HG03439 (cell line): Measurements from ENCODE around the gene DQX1.

ENCODE experiments used
- ATAC-seq: cut with Tn5 transposase; IDR thresholded peaks from one replicate; pipeline ENCODE4 v1.9.1; 2021; ENCODE audit warnings: mild to moderate bottlenecking, moderate library complexity; ENCODE audit not compliant: unreplicated experiment

Gene DQX1

GRCh38 chr2:74554820-74555531, 28.9 kb upstream of the DQX1 start:
- ATAC-seq: peak; percentile 40

GRCh38 chr2:74553892-74554819, 28.1 kb upstream of the DQX1 start, which contains the start of the genes DOK1 and LOXL3:
Gene DOK1 (plus strand): TSS chr2:74554720. CDS start chr2:74554755, 35 bp downstream.
Gene LOXL3 (minus strand): TSS chr2:74553942. CDS start chr2:74552634, 1,308 bp downstream.
- ATAC-seq: peak; percentile 53

GRCh38 chr2:74552914-74553811, 27.1 kb upstream of the DQX1 start:
- no peak for ATAC-seq

- ATAC-seq: no peak
Measured at GRCh38 chr2:74551942-74552913, 26.2 kb upstream of the DQX1 start.

- no peak for ATAC-seq
Measured at GRCh38 chr2:74551530-74551929, 25.5 kb upstream of the DQX1 start.

GRCh38 chr2:74550231-74550630, 24.2 kb upstream of the DQX1 start:
- ATAC-seq: no peak

- ATAC-seq: no peak
Measured at GRCh38 chr2:74548900-74549826, 23.1 kb upstream of the DQX1 start.

- ATAC-seq: no peak
Measured at GRCh38 chr2:74548285-74548899, 22.4 kb upstream of the DQX1 start.

- no peak for ATAC-seq
Measured at GRCh38 chr2:74546004-74546403, 20.0 kb upstream of the DQX1 start.

GRCh38 chr2:74544634-74545033, 18.6 kb upstream of the DQX1 start:
- ATAC-seq: no peak

GRCh38 chr2:74542978-74543377, 16.9 kb upstream of the DQX1 start:
- ATAC-seq: no peak

GRCh38 chr2:74540291-74540690, 14.3 kb upstream of the DQX1 start:
- ATAC-seq: no peak

- no peak for ATAC-seq
Measured at GRCh38 chr2:74538881-74539339, 12.9 kb upstream of the DQX1 start.

GRCh38 chr2:74537140-74537539, 11.1 kb upstream of the DQX1 start:
- no peak for ATAC-seq

GRCh38 chr2:74536166-74536950, 10.3 kb upstream of the DQX1 start:
- ATAC-seq: no peak

GRCh38 chr2:74535440-74535965, 9.5 kb upstream of the DQX1 start:
- ATAC-seq: no peak

- no peak for ATAC-seq
Measured at GRCh38 chr2:74534411-74534810, 8.4 kb upstream of the DQX1 start.
